G401.6 (cell line): Measurements from ENCODE around the gene CSPG5.

ENCODE experiments used
- FAIRE-seq: peaks from 2 replicates; lab custom pipeline; 2012; peaks lifted over from hg19 to GRCh38; lab: Jason Lieb, UNC

The CSPG5 gene

GRCh38 chr3:47586746-47587145, 8.1 kb upstream of the CSPG5 start:
- FAIRE-seq = no peak

DNA sequence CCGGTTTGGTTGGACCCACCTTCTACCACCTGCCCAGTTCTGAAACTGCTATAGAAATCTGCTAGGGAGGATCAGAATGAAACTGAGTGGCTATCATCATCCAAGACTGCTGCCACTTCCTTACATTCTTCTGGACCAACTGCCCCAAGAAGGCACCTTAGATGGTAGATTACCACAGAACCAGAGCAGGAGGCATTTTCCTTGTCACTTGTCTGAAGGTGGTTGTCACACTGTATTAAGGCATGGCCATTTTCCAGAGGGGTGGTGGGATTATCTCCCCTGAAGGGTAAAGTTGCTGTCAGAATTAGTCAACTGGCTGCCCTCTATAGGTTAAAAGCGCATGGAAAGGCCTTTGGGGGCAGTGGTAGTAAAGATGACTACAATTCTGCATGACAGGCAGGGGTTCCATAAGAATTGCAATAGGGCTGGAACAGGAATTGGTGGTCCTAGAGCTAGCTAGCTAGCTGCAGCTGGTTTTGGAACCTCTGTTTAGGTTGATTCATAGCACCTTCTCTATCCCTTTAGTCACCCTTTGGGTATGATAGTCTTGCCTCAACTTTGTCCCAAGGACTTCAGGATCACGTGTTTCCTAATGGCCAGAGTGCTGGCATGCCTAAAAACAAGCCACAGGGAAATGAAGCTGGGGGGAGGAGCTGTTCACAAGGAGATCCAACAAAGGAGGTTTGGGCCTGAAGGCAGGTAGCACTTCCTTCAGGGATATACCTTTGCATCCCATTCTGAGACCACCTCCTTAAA, 4.8 kb upstream of the CSPG5 start:
- no peak for FAIRE-seq

GRCh38 chr3:47581835-47582234, 3.2 kb upstream of the CSPG5 start:
- no peak for FAIRE-seq

- FAIRE-seq = no peak
These were observed 2.8 kb upstream of the CSPG5 start for GRCh38 chr3:47581422-47581821.

DNA sequence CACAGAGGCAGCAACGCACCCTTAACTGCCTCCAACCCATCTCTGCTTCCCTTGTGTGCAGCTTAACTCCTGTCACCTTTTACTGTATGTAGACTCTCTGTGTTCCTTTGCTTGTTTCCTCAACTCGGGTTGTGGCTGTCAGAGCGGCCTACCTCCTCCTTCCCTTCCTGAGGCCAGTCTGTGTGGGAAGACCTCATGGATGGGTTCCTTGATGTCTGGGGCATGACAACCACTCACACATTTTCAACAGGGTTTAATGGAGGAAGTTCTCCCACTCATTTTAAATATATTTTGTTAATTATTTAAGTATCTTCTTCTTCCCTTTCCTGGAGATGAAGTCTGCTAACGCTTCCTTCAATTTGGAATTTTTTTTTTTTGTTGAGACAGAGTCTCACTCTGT, 1.8 kb upstream of the CSPG5 start:
- no peak for FAIRE-seq

- no peak for FAIRE-seq
These were observed 1.2 kb upstream of the CSPG5 start for GRCh38 chr3:47579875-47580274.

- no peak for FAIRE-seq
These were observed 489 bp downstream of the CSPG5 start for GRCh38 chr3:47578119-47578632.

DNA sequence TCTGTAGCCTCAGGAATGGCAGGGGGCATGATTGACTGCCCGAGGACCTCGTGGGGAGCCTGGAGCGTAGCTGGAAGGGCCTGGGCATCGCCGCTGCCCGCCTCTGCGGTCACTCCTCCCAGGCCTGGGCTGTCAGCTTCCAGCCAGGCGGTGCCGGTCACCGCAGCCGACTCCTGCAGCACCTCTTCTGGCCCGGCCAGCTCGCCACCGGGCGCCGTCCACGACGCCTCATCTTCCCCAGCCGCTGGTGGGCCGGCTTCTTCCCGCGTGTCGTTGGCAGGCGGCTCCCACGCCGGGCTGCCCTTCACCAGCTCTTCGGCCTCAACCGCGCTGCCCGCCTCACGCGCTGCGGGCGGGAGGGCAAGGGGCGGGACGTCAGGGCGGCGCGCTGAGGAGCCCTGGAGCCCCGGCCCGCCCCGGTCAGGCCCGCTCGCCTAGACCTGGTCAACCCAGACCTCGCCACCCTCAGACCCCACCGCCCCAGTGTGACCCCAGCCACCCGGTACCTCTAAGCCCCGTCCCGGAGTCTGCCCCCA, 1.0 kb downstream of the CSPG5 start:
- no peak for FAIRE-seq

DNA sequence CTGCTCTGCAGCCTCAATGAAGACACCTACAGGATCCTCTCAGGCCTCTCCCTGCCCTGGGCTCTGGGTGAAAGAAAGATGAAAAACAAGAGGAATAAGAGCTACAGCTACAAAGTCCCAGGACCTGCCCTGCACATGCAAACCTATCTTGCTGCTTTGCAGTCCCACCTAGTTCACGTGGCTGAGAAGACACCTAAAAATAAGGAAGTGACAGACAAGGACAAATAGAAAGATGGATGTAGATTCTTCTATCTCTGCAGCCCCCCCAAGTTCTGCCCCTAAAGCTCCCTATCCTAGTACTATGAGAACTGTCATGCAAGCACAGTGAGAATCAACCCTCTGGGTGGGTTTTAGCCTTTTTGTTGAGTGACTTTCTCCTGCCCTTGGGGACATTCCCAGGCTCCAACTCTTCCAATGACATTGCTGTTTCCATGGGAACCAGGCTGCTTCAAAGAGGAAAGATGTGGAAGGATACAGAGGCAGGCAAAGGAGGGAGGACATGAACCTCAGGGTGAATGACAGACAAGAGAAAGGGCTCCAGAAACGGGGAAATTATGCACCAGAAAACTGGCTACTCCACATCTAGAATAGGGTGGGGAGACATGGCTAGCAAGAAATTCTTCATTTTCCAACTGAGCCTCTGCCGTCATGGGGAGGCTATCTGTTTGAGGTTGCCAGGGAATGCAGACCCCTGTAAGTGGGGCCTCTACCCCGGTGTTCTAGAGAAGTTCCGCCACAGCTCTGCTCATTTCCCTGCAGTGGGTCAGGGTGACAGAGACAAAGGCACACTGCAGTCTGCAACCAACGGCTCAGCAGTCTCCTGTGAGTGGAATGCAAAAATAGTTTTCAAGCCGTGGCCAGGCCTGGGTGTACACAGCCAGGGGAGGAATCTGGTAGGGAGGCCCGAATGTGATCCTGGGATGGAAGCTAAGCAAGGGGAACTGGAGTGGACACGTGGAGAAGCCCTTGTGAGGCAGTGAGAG, 5.2 kb downstream of the CSPG5 start:
- FAIRE-seq = no peak

GRCh38 chr3:47571391-47572175, 7.1 kb downstream of the CSPG5 start:
- FAIRE-seq = no peak

GRCh38 chr3:47568901-47569300, 9.8 kb downstream of the CSPG5 start:
- no peak for FAIRE-seq

- FAIRE-seq = no peak
These were observed 11.5 kb downstream of the CSPG5 start for GRCh38 chr3:47567149-47567548.

- no peak for FAIRE-seq
These were observed 12.0 kb downstream of the CSPG5 start for GRCh38 chr3:47566667-47567066.

DNA sequence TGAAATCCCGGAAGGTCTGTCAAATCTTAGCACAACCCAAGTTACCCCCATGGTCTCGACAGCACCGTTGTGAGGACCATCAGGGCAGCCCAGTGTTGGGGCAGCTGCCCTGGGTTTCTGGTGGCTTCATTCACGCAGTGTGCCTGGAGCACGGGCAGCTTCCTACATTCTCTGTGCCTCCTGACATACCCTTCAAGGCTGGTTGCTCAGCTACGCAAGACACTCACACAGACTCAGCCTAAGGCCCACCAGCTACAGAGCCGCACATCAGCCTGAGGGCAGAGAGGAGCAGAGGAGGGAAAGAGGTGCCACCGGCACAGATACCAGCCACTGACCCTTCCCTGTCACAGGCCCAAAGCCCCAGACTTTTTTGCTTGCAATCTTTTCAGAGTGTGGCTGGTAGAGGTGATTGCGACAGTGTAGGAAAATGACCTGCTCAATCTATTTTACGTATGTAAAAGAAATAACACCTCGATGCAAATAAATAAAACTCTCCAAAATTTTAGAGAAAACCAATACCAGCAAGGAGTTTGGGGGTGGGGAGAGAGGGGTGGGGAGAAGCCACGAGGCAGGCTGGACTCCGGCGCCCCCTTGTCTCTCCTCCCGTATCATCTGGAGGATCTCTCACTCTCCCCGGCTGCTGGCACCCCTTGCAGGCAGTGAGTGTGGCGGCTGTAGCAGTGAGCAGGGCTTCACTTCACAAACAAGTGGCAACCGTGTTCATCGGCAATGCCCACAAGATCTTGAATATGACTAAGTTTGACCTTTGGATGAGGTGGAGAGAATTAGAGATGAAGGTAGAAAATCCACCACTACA, 12.7 kb downstream of the CSPG5 start:
- no peak for FAIRE-seq

- FAIRE-seq = no peak
These were observed 22.3 kb downstream of the CSPG5 start for GRCh38 chr3:47556351-47556750.

DNA sequence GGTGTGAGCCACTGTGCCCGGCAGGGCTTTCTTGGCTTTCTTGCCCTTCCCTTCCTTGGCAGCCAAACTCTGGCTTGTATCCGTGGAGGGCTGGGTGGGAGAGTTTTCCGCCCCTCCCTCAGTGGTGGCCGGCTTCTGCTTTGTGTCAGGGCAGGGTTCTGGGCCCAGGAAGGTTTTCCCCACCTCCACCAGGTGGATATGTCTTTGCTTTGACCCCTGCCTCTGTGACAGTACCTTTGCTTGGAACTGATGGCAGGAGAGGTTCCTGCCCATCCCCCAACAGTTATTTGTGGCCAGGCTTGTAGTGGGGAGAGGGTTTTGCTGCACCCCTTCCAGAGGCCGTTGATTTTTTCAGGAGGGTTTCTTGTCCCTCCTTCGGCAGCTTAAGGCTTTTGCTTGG, 24.3 kb downstream of the CSPG5 start:
- FAIRE-seq = no peak

GRCh38 chr3:47553407-47553806, 25.3 kb downstream of the CSPG5 start:
- FAIRE-seq = no peak

GRCh38 chr3:47542471-47543173, 36.0 kb downstream of the CSPG5 start:
- FAIRE-seq = no peak

- FAIRE-seq = no peak
These were observed 37.0 kb downstream of the CSPG5 start for GRCh38 chr3:47541583-47542108.

- no peak for FAIRE-seq
These were observed 38.4 kb downstream of the CSPG5 start for GRCh38 chr3:47540281-47540680.
